ENCODE measurements around the gene ETDC. TPM values are rescaled to one million over a fixed set of nuclear protein-coding genes. Genes with fewer than 3 reads are reported as not detected.
A peak's percentile ranks its signal among the peaks of the same experiment; 100 is the strongest.

Gene ETDC
- total and polyA plus RNA-seq, 2 donors (not counting 1 experiment from before 2014, with no cell fraction given), result not detected

DNA sequence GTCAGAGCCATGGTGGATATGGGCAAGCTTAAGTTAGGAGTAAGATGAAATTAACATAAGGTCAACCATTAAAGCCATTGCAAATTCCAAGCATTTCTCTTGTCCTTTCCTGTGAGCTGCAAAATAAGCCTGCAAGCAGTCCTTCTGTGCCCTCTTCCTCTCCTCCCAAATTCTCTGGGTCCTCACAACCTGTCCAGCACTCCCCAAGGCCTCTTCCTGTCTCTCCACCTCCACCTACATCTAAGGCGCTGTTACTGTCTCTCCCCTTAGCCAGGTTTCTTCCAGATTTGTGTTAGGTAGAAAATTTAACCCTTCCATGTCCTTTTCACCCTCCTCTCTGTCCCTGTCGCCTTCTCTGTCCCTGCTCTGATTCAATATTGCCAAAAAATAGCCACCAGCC is 22.2 kb downstream of the ETDC start:
- H3K27me3 ChIP-seq (ENCODE audit: control insufficient read depth, insufficient read depth, low read length), result no peaks in the 10 kb centered on the region
- peaks cover 2% of the 10 kb centered on the region for H3K4me1 ChIP-seq (ENCODE audit: control insufficient read depth, extremely low read depth, insufficient read depth, low read length)
- no peak for DNase-seq (ENCODE audit: low read depth in 2 of 2)
- H2AFZ ChIP-seq (ENCODE audit: low read length), result no peak overlapping the region
- no peak overlapping the region for H3K27ac ChIP-seq (ENCODE audit: insufficient read depth, low read length)
- H3K36me3 ChIP-seq (ENCODE audit: control insufficient read depth, insufficient read depth, low read length), result no peaks in the 10 kb centered on the region
- H3K4me3 ChIP-seq (replicated peaks in 1 of 4; ENCODE audit: control extremely low read depth in 1 of 4, insufficient read depth in 1 of 4, low read depth in 3 of 4, low read length in 4 of 4), result no peak overlapping the region
- H3K9ac ChIP-seq (ENCODE audit: insufficient read depth, low read length), result no peak overlapping the region
- H3K9me3 ChIP-seq (ENCODE audit: control insufficient read depth, insufficient read depth, low read depth, low read length), result no peaks in the 10 kb centered on the region
- no peak for TF ChIP-seq EZH2 (IDR thresholded peaks at IDR 0.05; ENCODE audit: low read length, missing control alignments)
- TF ChIP-seq, protein P1, sequence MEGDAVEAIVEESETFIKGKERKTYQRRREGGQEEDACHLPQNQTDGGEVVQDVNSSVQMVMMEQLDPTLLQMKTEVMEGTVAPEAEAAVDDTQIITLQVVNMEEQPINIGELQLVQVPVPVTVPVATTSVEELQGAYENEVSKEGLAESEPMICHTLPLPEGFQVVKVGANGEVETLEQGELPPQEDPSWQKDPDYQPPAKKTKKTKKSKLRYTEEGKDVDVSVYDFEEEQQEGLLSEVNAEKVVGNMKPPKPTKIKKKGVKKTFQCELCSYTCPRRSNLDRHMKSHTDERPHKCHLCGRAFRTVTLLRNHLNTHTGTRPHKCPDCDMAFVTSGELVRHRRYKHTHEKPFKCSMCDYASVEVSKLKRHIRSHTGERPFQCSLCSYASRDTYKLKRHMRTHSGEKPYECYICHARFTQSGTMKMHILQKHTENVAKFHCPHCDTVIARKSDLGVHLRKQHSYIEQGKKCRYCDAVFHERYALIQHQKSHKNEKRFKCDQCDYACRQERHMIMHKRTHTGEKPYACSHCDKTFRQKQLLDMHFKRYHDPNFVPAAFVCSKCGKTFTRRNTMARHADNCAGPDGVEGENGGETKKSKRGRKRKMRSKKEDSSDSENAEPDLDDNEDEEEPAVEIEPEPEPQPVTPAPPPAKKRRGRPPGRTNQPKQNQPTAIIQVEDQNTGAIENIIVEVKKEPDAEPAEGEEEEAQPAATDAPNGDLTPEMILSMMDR (conservative IDR thresholded peaks at IDR 0.05 in 1 of 2, IDR thresholded peaks at IDR 0.05 in 1 of 2; ENCODE audit: low read depth in 1 of 2, low read length in 2 of 2), result no peak
- no peaks in the 10 kb centered on the region for H3K79me2 ChIP-seq (ENCODE audit: control insufficient read depth, insufficient read depth, low read length)
- no peaks in the 10 kb centered on the region for H4K20me1 ChIP-seq (ENCODE audit: control insufficient read depth, extremely low read depth, insufficient read depth, low read length)
- no peak overlapping the region for H3K4me2 ChIP-seq (ENCODE audit: extremely low read depth, insufficient read depth, low read length)

DNA sequence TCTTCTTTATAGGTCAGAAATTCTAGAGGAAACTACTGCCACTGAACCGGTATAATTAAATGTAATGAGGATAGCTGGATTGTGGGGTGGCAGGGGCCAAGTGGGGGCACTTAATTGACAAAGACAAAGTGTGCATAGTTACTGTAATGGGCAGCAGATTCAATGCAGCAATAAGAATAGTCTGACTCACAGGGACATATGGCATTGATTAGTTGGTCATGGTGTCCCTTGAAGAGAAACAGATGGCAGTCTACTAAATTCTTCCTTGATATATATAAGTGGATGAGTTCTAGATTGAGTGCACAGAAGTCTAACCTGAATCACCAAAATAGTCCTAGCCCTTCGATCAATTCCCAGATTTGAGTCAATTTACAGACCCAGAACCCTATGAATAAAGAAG is 31.6 kb downstream of the ETDC start:
- Histone ChIP-seq H3K4me1 (ENCODE audit: control insufficient read depth, extremely low read depth, insufficient read depth, low read length) (peaks cover 3% of the 10 kb centered on the region), H2AFZ (ENCODE audit: low read length) (no peak overlapping the region), H3K4me2 (ENCODE audit: extremely low read depth, insufficient read depth, low read length) (peak overlapping the region; percentile 87), H3K9me3 (ENCODE audit: control insufficient read depth, insufficient read depth, low read depth, low read length) (no peaks in the 10 kb centered on the region), H3K36me3 (ENCODE audit: control insufficient read depth, insufficient read depth, low read length) (no peaks in the 10 kb centered on the region), H4K20me1 (ENCODE audit: control insufficient read depth, extremely low read depth, insufficient read depth, low read length) (no peaks in the 10 kb centered on the region), H3K9ac (ENCODE audit: insufficient read depth, low read length) (no peak overlapping the region), H3K79me2 (ENCODE audit: control insufficient read depth, insufficient read depth, low read length) (peaks cover 25% of the 10 kb centered on the region), H3K27me3 (ENCODE audit: control insufficient read depth, insufficient read depth, low read length) (no peaks in the 10 kb centered on the region), H3K27ac (ENCODE audit: insufficient read depth, low read length) (no peak overlapping the region), H3K4me3 (replicated peaks in 1 of 4; ENCODE audit: control extremely low read depth in 1 of 4, insufficient read depth in 1 of 4, low read depth in 3 of 4, low read length in 4 of 4) (peak overlapping the region; percentile 17 to 86 (median 72))
- TF ChIP-seq EZH2 (IDR thresholded peaks at IDR 0.05; ENCODE audit: low read length, missing control alignments), result no peak
- TF ChIP-seq, protein P1 (conservative IDR thresholded peaks at IDR 0.05 in 1 of 2, IDR thresholded peaks at IDR 0.05 in 1 of 2; ENCODE audit: low read depth in 1 of 2, low read length in 2 of 2), result no peak
- peak; percentile 47 to 79 for DNase-seq (ENCODE audit: low read depth in 2 of 2)

DNA sequence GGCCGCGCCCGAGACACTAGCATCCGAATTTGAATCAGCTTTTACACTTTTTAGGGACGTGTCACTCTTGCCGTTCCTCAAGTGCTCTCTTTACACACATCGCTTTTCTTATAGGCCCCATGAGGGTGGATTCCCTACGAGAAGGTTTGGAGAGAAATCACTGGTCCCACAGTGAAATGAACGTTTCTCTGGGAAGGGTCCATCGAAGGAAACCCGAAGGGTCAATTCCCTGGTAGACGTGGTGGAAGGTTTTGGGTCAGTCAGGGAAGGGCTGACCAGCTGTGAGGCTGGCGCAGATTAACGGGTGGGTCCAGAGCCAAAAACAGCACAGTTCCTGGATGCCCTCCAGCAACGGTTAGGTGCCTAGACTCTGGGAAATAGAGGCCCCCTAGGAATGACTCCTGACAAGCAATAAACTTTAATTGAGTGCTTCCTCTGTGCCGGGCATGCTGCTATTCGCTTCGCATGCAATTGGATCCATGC is 35.9 kb downstream of the ETDC start:
- H3K9me3 ChIP-seq (ENCODE audit: control insufficient read depth, insufficient read depth, low read depth, low read length), result no peaks in the 10 kb centered on the region
- DNase-seq (ENCODE audit: low read depth in 2 of 2), result peak; percentile 50 to 62
- no peaks in the 10 kb centered on the region for H3K27me3 ChIP-seq (ENCODE audit: control insufficient read depth, insufficient read depth, low read length)
- H4K20me1 ChIP-seq (ENCODE audit: control insufficient read depth, extremely low read depth, insufficient read depth, low read length), result no peaks in the 10 kb centered on the region
- peak overlapping the region; percentile 69 for H3K4me2 ChIP-seq (ENCODE audit: extremely low read depth, insufficient read depth, low read length)
- peak overlapping the region; percentile 14 for H2AFZ ChIP-seq (ENCODE audit: low read length)
- H3K79me2 ChIP-seq (ENCODE audit: control insufficient read depth, insufficient read depth, low read length), result peaks cover 19% of the 10 kb centered on the region
- peaks cover 3% of the 10 kb centered on the region for H3K4me1 ChIP-seq (ENCODE audit: control insufficient read depth, extremely low read depth, insufficient read depth, low read length)
- peak overlapping the region; percentile 73 for H3K9ac ChIP-seq (ENCODE audit: insufficient read depth, low read length)
- H3K4me3 ChIP-seq (replicated peaks in 1 of 4; ENCODE audit: control extremely low read depth in 1 of 4, insufficient read depth in 1 of 4, low read depth in 3 of 4, low read length in 4 of 4), result peak overlapping the region; percentile 60 to 76 (median 71)
- no peak for TF ChIP-seq EZH2 (IDR thresholded peaks at IDR 0.05; ENCODE audit: low read length, missing control alignments)
- TF ChIP-seq, protein P1 (conservative IDR thresholded peaks at IDR 0.05 in 1 of 2, IDR thresholded peaks at IDR 0.05 in 1 of 2; ENCODE audit: low read depth in 1 of 2, low read length in 2 of 2), result no peak
- H3K27ac ChIP-seq (ENCODE audit: insufficient read depth, low read length), result peak overlapping the region; percentile 92
- no peaks in the 10 kb centered on the region for H3K36me3 ChIP-seq (ENCODE audit: control insufficient read depth, insufficient read depth, low read length)

Data from fibroblast of lung (primary cell).